Liver (tissue), 9 donors: ENCODE measurements around the gene STIM1. TPM values are rescaled to one million over a fixed set of nuclear protein-coding genes. Genes with fewer than 3 reads are reported as not detected.

ENCODE experiments used
- DNase-seq: peaks from one replicate; pipeline ENCODE4 v3.0.0-alpha.2; 2017; ENCODE audit warnings: low spot score
- H3K27ac ChIP-seq, 2 donors: one replicate each; pipeline ENCODE4 v1.7.0; 2013; ENCODE audit warnings: inconsistent platforms in 2 of 2, low read length in 2 of 2, control low read depth in 1 of 2, low read depth in 1 of 2, mild to moderate bottlenecking in 1 of 2
- H3K27me3 ChIP-seq, 4 donors: one replicate each; pipeline versions ENCODE4 v1.6.1 to v1.7.0; 2013; ENCODE audit warnings: low read length in 3 of 4, inconsistent platforms in 1 of 4, mild to moderate bottlenecking in 1 of 4, moderate library complexity in 1 of 4; ENCODE audit not compliant: control insufficient read depth in 4 of 4, insufficient read depth in 4 of 4
- H3K36me3 ChIP-seq, 4 donors: one replicate each; pipeline versions ENCODE4 v1.6.1 to v1.7.0; 2013; ENCODE audit warnings: low read length in 3 of 4, mild to moderate bottlenecking in 3 of 4, low read depth in 1 of 4, moderate library complexity in 1 of 4; ENCODE audit not compliant: control insufficient read depth in 4 of 4, insufficient read depth in 3 of 4
- H3K4me1 ChIP-seq, 4 donors: one replicate each; pipeline versions ENCODE4 v1.6.1 to v1.7.0; 2013; ENCODE audit warnings: low read length in 3 of 4, mild to moderate bottlenecking in 3 of 4, moderate library complexity in 1 of 4; ENCODE audit not compliant: control insufficient read depth in 4 of 4, insufficient read depth in 4 of 4
- H3K4me3 ChIP-seq, 3 donors: one replicate each; pipeline versions ENCODE4 v1.6.1 to v1.7.0; 2013; ENCODE audit warnings: low read length in 3 of 3, control low read depth in 1 of 3, low read depth in 1 of 3, mild to moderate bottlenecking in 1 of 3
- H3K9ac ChIP-seq, 2 donors: one replicate each; pipeline ENCODE4 v1.7.0; 2013; ENCODE audit warnings: low read length in 2 of 2, mild to moderate bottlenecking in 2 of 2, moderate library complexity in 2 of 2, control low read depth in 1 of 2, low read depth in 1 of 2
- H3K9me3 ChIP-seq, 4 donors: one replicate each; pipeline versions ENCODE4 v1.6.1 to v1.7.0; 2013; ENCODE audit warnings: low read length in 3 of 4; ENCODE audit not compliant: control insufficient read depth in 4 of 4
- CTCF ChIP-seq: fragments of 150-350 bp; IDR thresholded peaks from 2 replicates; pipeline ENCODE4 v1.5.1; 2017; ENCODE audit warnings: improper control_type of control experiment, low read depth, low read length; ENCODE audit not compliant: missing input control
- EGR1 ChIP-seq, 2 donors: IDR thresholded peaks; 2 replicates each; pipeline ENCODE4 v1.6.1; 2016 to 2018; ENCODE audit warnings: antibody characterized with exemption in 2 of 2, low read depth in 2 of 2
- FOXA1 ChIP-seq: IDR thresholded peaks from 2 replicates; pipeline ENCODE4 v1.6.1; 2016; ENCODE audit warnings: antibody characterized with exemption
- FOXA2 ChIP-seq: IDR thresholded peaks from 2 replicates; pipeline ENCODE4 v1.6.1; 2016; ENCODE audit warnings: antibody characterized with exemption
- GABPA ChIP-seq, 2 donors: IDR thresholded peaks in 1 of 2; conservative IDR thresholded peaks in 1 of 2; 2 replicates each; pipeline ENCODE4 v1.6.1; 2016; ENCODE audit warnings: antibody characterized with exemption in 2 of 2, mild to moderate bottlenecking in 1 of 2, moderate library complexity in 1 of 2
- HNF4A ChIP-seq, 2 donors: conservative IDR thresholded peaks; 2 replicates each; pipeline ENCODE4 v1.6.1; 2016; ENCODE audit warnings: antibody characterized with exemption in 2 of 2, mild to moderate bottlenecking in 2 of 2
- HNF4G ChIP-seq: IDR thresholded peaks from 2 replicates; pipeline ENCODE4 v1.6.1; 2016; ENCODE audit warnings: antibody characterized with exemption
- JUND ChIP-seq, 2 donors: IDR thresholded peaks; 2 replicates each; pipeline ENCODE4 v1.6.1; 2016; ENCODE audit warnings: antibody characterized with exemption in 2 of 2
- NR2F2 ChIP-seq: IDR thresholded peaks from 2 replicates; pipeline ENCODE4 v1.6.1; 2016; ENCODE audit warnings: antibody characterized with exemption
- RAD21 ChIP-seq, 2 donors: IDR thresholded peaks; 2 replicates each; pipeline ENCODE4 v1.6.1; 2016; ENCODE audit warnings: antibody characterized with exemption in 2 of 2, mild to moderate bottlenecking in 2 of 2
- RXRA ChIP-seq, 2 donors: IDR thresholded peaks; 2 replicates each; pipeline ENCODE4 v1.6.1; 2017 to 2018; ENCODE audit warnings: antibody characterized with exemption in 2 of 2, mild to moderate bottlenecking in 1 of 2
- SP1 ChIP-seq: IDR thresholded peaks from 2 replicates; pipeline ENCODE4 v1.6.1; 2018; ENCODE audit warnings: antibody characterized with exemption, mild to moderate bottlenecking
- TAF1 ChIP-seq: conservative IDR thresholded peaks from 2 replicates; pipeline ENCODE4 v1.6.1; 2016; ENCODE audit warnings: antibody characterized with exemption, mild to moderate bottlenecking
- YY1 ChIP-seq: IDR thresholded peaks from 2 replicates; pipeline ENCODE4 v1.6.1; 2016; ENCODE audit warnings: antibody characterized with exemption, mild to moderate bottlenecking
- WGBS: extraction: QIAGEN DNeasy Blood & Tissue Kit; methylation state at CpG from one replicate; pipeline ENCODE4 v1.1.7; 2013; 5-methylcytosine and 5-hydroxymethylcytosine counted together
- polyA plus RNA-seq, 2 donors: library from polyadenylated mRNA; stranded (reverse) in 1 of 2; unstranded in 1 of 2; fragments of 200-250 nt in 1 of 2; fragments of >200 nt in 1 of 2; fragmentation: Nextera tagmentation in 1 of 2; extraction: Ambion mirVana in 1 of 2; gene quantifications; one replicate each; pipeline versions ENCODE4 v1.2.1 to v1.2.3, GENCODE V29; 2013 to 2015
- total RNA-seq, 2 donors: library from RNA; depleted of rRNA; stranded (reverse); fragments of >200 nt; gene quantifications; one replicate each; pipeline ENCODE4 v1.2.3, GENCODE V29; 2014
- TF ChIP-seq, protein P1 (sequence below): IDR thresholded peaks from 2 replicates; pipeline ENCODE4 v1.6.1; 2016; ENCODE audit warnings: antibody characterized with exemption, mild to moderate bottlenecking
- TF ChIP-seq, protein P2 (sequence below): IDR thresholded peaks from 2 replicates; pipeline ENCODE4 v1.6.1; 2016; ENCODE audit warnings: antibody characterized with exemption
- TF ChIP-seq, protein P3 (sequence below): IDR thresholded peaks from 2 replicates; pipeline ENCODE4 v1.6.1; 2016; ENCODE audit warnings: antibody characterized with exemption
- TF ChIP-seq, protein P4 (sequence below): IDR thresholded peaks from 2 replicates; pipeline ENCODE4 v1.6.1; 2016; ENCODE audit warnings: antibody characterized with exemption
- donor health status: healthy.
- donor health status: healthy.
- donor health status: healthy.
- donor health status: healthy.
- donor health status: healthy.

STIM1 gene
- total and polyA plus RNA-seq, 4 donors = 19.7 to 42.9 (median 25.1) TPM

- DNase-seq = no peak
- WGBS = 90% methylated on average over 3 of the region's 3 CpGs
- Histone ChIP-seq H3K9ac (no peak overlapping the region), H3K27me3 (no peaks in the 10 kb centered on the region), H3K27ac (no peak overlapping the region), H3K4me1 (no peaks in the 10 kb centered on the region), H3K9me3 (no peaks in the 10 kb centered on the region), H3K36me3 (no peaks in the 10 kb centered on the region), H3K4me3 (no peak overlapping the region)
- TF ChIP-seq, protein P1, sequence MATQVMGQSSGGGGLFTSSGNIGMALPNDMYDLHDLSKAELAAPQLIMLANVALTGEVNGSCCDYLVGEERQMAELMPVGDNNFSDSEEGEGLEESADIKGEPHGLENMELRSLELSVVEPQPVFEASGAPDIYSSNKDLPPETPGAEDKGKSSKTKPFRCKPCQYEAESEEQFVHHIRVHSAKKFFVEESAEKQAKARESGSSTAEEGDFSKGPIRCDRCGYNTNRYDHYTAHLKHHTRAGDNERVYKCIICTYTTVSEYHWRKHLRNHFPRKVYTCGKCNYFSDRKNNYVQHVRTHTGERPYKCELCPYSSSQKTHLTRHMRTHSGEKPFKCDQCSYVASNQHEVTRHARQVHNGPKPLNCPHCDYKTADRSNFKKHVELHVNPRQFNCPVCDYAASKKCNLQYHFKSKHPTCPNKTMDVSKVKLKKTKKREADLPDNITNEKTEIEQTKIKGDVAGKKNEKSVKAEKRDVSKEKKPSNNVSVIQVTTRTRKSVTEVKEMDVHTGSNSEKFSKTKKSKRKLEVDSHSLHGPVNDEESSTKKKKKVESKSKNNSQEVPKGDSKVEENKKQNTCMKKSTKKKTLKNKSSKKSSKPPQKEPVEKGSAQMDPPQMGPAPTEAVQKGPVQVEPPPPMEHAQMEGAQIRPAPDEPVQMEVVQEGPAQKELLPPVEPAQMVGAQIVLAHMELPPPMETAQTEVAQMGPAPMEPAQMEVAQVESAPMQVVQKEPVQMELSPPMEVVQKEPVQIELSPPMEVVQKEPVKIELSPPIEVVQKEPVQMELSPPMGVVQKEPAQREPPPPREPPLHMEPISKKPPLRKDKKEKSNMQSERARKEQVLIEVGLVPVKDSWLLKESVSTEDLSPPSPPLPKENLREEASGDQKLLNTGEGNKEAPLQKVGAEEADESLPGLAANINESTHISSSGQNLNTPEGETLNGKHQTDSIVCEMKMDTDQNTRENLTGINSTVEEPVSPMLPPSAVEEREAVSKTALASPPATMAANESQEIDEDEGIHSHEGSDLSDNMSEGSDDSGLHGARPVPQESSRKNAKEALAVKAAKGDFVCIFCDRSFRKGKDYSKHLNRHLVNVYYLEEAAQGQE = no peak
- no peak for TF ChIP-seq RAD21 (IDR thresholded peaks at IDR 0.05)
- TF ChIP-seq CTCF = no peak
- TF ChIP-seq, protein P2, sequence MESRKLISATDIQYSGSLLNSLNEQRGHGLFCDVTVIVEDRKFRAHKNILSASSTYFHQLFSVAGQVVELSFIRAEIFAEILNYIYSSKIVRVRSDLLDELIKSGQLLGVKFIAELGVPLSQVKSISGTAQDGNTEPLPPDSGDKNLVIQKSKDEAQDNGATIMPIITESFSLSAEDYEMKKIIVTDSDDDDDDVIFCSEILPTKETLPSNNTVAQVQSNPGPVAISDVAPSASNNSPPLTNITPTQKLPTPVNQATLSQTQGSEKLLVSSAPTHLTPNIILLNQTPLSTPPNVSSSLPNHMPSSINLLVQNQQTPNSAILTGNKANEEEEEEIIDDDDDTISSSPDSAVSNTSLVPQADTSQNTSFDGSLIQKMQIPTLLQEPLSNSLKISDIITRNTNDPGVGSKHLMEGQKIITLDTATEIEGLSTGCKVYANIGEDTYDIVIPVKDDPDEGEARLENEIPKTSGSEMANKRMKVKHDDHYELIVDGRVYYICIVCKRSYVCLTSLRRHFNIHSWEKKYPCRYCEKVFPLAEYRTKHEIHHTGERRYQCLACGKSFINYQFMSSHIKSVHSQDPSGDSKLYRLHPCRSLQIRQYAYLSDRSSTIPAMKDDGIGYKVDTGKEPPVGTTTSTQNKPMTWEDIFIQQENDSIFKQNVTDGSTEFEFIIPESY = no peak
- TF ChIP-seq HNF4A (conservative IDR thresholded peaks at IDR 0.05) = no peak
- no peak for TF ChIP-seq FOXA2
- no peak for TF ChIP-seq EGR1 (IDR thresholded peaks at IDR 0.05; ENCODE audit: low read depth in 2 of 2)
- TF ChIP-seq TAF1 = no peak
- TF ChIP-seq, protein P3, sequence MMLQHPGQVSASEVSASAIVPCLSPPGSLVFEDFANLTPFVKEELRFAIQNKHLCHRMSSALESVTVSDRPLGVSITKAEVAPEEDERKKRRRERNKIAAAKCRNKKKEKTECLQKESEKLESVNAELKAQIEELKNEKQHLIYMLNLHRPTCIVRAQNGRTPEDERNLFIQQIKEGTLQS = no peak
- no peak for TF ChIP-seq SP1
- no peak for TF ChIP-seq YY1
- no peak for TF ChIP-seq FOXA1
- TF ChIP-seq GABPA (IDR thresholded peaks at IDR 0.05 in 1 of 2, conservative IDR thresholded peaks at IDR 0.05 in 1 of 2) = no peak
- no peak for TF ChIP-seq JUND (IDR thresholded peaks at IDR 0.05)
- TF ChIP-seq, protein P4, sequence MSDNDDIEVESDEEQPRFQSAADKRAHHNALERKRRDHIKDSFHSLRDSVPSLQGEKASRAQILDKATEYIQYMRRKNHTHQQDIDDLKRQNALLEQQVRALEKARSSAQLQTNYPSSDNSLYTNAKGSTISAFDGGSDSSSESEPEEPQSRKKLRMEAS = no peak
- no peak for TF ChIP-seq RXRA (IDR thresholded peaks at IDR 0.05)
- no peak for TF ChIP-seq NR2F2
- no peak for TF ChIP-seq HNF4G
These were observed 151.6 kb downstream of the STIM1 start for GRCh38 chr11:4006946-4007680.
